Ectodermal cell (in vitro differentiated cells): ENCODE results near the gene SHISA5.
A peak's percentile ranks its signal among the peaks of the same experiment; 100 is the strongest.

Source experiments
- H3K27ac ChIP-seq: 2 replicates; pipeline ENCODE4 v1.7.0; 2013; ENCODE audit warnings: mild to moderate bottlenecking, low read depth, low read length; ENCODE audit not compliant: insufficient read depth, poor library complexity, severe bottlenecking
- H3K27me3 ChIP-seq: 2 replicates; pipeline ENCODE4 v1.7.0; 2013; ENCODE audit warnings: mild to moderate bottlenecking, low read length; ENCODE audit not compliant: insufficient read depth, control insufficient read depth, poor library complexity, severe bottlenecking
- H3K36me3 ChIP-seq: one replicate; pipeline ENCODE4 v1.7.0; 2013; ENCODE audit warnings: low read length; ENCODE audit not compliant: control insufficient read depth, insufficient read depth
- H3K4me1 ChIP-seq: one replicate; pipeline ENCODE4 v1.7.0; 2013; ENCODE audit warnings: low read length; ENCODE audit not compliant: control insufficient read depth, insufficient read depth
- H3K4me3 ChIP-seq: 2 replicates; pipeline ENCODE4 v1.7.0; 2013; ENCODE audit warnings: low read depth, low read length, control low read depth; ENCODE audit not compliant: insufficient read depth
- H3K9me3 ChIP-seq: 2 replicates; pipeline ENCODE4 v1.7.0; 2013; ENCODE audit warnings: mild to moderate bottlenecking, low read length, moderate library complexity; ENCODE audit not compliant: control insufficient read depth
- WGBS, 2 experiments: methylation state at CpG; one replicate each; pipeline ENCODE4 v1.1.7; 2013; ENCODE audit warnings: missing lambda C conversion rate in 2 of 2; 5-methylcytosine and 5-hydroxymethylcytosine counted together

The SHISA5 gene

DNA sequence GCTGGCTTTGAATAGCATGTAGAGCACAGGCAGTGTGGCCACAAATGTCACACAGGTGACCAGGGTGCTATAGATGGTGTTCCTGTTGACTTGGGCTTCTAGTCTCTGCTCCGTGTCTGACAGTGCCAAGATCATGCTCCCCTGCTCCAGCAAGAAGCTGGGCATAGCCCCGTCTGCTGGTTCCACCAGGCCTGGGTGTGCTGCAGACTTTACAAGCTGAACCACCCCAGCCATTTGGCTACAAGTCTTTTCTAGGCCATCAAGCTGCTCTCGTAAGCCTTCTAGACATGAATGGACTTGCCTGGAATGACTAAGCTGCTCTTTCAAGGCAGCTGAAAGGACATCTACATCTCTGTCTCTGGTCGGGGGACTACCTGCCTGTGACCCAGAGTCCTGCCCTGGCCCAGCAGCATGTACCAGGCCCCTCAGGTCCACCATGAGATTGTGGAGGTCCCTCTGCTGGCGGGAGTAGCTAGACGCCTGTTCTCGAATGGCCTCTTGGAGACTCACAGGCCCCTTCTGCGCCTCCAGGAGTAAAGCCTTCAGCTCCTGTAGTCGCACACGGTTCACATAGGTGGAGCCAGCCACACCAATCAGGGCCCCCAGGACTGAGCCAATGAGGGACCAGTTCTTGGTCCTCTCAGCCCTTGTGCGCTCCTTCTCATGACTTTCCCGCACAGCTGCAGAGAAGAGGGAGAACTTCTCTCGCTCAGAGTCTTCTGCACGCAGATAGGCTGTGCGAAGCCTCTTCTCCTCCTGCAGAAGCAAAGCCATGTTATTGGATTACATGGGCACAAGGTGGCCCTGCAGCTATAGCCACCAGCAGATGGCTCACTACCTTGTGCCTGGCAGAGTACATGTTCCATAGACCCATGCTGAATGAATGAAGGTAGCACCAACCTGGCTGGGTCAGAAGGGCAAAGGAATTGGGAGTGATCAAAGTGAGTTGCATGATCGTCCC, 71.3 kb downstream of the SHISA5 start:
- Histone ChIP-seq H3K4me1 (peaks cover 14% of the 10 kb centered on the region), H3K36me3 (peaks cover 23% of the 10 kb centered on the region), H3K27me3 (no peaks in the 10 kb centered on the region), H3K4me3 (no peak overlapping the region), H3K27ac (no peak overlapping the region), H3K9me3 (no peaks in the 10 kb centered on the region)
- 77 to 80% methylated on average over 16 of the region's 16 CpGs for WGBS, 2 experiments

DNA sequence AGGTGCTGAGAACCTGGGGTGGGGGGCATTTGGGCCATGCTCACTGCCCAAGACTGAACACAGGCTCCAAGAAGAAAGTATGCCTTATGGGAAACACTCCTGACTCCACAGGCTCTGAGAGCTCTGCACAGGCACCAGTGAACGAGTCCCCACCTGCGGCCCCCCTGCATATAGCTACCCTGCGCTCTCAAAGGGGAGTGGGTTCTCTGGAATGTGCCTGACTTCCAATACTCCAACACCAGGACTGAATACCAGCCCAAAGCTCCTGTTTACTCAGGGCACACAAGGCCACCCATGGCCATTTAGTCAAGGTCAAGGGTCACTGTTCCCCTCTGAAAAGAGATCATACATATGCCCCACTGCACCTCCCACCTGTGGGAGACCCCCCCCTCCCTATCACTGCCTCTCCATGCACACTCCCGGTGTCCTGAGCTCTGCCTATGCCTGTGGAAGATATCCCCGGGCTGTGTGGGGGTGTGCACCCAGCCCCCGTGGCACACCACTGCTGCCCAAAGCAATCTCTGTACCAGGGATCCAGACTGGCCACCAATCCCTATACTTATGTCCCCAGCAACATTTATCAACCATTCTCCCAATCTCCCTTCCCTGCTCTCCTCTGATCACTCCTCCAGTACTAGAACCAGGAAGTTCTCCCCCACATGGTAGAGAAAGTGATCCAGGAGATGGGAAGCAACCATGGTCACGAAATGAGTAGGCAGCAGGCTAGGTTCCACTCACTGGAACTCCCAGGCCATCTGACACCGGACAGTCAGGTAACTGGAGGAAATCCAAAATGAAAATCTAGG, 72.5 kb downstream of the SHISA5 start:
- whole genome bisulfite sequencing, 2 experiments: 93 to 94% methylated on average over 8 of the region's 8 CpGs
- H3K27ac ChIP-seq: no peak overlapping the region
- peaks cover 23% of the 10 kb centered on the region for H3K36me3 ChIP-seq
- H3K4me1 ChIP-seq: peaks cover 26% of the 10 kb centered on the region
- H3K27me3 ChIP-seq: no peaks in the 10 kb centered on the region
- no peaks in the 10 kb centered on the region for H3K9me3 ChIP-seq
- no peak overlapping the region for H3K4me3 ChIP-seq

DNA sequence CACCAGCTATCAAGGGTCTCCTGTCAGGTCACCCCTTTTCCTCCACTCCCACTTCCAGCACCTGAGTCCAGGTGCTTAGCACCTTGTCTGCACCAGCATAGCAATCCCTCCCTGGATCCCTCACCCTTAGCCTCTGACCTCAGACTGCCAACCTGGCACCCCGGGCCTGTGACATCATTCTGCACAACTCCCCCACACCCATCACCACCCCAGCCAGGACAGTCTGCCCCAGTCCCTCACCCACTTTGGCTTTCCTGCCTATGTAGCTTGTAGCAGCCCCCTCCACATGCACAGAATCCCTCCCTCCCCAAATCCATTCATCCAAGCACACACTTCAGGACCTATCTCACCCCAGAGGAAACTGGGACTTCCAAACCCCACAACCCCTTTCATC, 73.3 kb downstream of the SHISA5 start:
- Histone ChIP-seq H3K36me3 (peaks cover 23% of the 10 kb centered on the region), H3K27me3 (no peaks in the 10 kb centered on the region), H3K9me3 (no peaks in the 10 kb centered on the region), H3K4me1 (peaks cover 33% of the 10 kb centered on the region), H3K4me3 (no peak overlapping the region), H3K27ac (no peak overlapping the region)
- WGBS, 2 experiments: 89 to 95% methylated on average over 1 of the region's 1 CpG

DNA sequence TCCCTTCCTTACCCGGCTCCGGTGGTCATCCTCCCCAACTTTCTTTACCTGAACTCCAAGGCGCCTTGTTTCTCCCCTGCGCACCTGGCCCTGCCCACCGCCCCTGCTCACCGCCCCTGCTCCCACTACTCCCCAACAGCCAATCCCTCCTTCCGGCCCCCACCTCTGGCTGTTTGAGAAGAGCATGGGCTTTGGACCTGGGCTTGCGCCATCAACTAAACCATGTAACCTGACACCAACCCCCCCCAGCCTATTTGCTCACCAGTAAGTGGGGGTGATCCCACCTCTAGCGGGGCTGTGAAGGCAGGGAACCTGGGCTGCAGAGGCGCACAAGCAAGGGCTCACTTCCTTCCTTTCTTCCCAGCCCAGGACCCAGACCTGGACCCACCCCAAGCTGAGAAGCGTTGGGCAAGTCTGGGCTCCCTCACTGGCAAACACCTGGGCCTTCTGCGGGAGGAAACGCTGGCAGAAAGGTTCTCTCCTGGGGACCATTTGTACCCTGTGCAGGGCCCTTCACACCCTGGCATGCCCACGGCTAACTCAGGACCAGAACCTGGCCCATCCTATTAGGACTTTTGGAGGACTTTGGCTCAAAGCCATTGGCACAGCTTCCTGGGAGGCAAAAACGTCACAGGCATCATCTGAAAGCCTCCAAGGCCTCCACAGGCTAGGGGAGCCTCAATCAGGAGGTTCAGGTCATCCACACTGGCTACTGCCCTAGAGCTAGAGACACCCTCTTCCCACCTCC, 73.8 kb downstream of the SHISA5 start, which contains the start of gene PLXNB1:
PLXNB1 (minus strand) TSS at position 127 of the 748 bp plus-strand sequence. CDS start 5,475 bp downstream, outside the sequence.
- Histone ChIP-seq H3K9me3 (no peaks in the 10 kb centered on the region), H3K27me3 (no peaks in the 10 kb centered on the region), H3K4me1 (peaks cover 39% of the 10 kb centered on the region), H3K27ac (peak within 1 kb of the TSS; percentile 98), H3K4me3 (peak within 1 kb of the TSS; percentile 90), H3K36me3 (peaks cover 23% of the 10 kb centered on the region)
- WGBS, 2 experiments: 10 to 12% methylated on average over 15 of the region's 15 CpGs

DNA sequence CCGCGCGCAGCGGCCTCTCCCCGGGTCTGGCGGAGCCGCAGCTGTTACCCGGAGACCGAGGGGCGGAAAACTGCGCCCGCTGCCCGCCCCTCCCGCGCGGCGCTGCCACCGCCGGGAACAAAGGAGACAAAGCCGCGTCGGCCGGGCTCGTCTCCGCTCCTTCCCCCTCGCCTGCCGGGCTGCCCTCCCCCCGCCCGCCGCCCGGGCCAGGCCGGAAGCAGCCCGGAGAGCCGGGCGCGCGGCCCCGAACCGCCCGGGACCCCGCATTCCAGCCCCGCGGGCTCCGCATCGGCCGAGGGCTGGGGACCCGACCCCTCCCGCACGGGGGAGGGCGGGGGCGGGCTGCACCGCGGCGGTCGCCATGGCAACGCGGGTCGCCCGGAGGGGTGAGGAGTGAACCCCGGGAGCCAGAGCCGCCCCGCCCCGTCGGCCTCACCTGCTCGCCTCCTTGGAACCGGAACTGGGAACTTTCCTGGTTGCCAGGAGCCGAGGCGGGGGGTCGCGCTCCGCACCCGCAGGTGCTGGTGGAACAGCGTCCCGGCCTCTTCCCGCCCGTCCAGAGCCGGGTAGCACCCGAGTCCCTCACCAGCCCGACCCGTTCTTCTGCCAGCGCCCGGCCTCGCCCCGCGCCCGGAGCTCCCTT, 74.5 kb downstream of the SHISA5 start:
- H3K36me3 ChIP-seq: peaks cover 23% of the 10 kb centered on the region
- peaks cover 45% of the 10 kb centered on the region for H3K4me1 ChIP-seq
- peak overlapping the region; percentile 90 for H3K4me3 ChIP-seq
- H3K27ac ChIP-seq: peak overlapping the region; percentile 98
- no peaks in the 10 kb centered on the region for H3K27me3 ChIP-seq
- 0% methylated on average over 86 of the region's 86 CpGs for WGBS, 2 experiments
- H3K9me3 ChIP-seq: no peaks in the 10 kb centered on the region

DNA sequence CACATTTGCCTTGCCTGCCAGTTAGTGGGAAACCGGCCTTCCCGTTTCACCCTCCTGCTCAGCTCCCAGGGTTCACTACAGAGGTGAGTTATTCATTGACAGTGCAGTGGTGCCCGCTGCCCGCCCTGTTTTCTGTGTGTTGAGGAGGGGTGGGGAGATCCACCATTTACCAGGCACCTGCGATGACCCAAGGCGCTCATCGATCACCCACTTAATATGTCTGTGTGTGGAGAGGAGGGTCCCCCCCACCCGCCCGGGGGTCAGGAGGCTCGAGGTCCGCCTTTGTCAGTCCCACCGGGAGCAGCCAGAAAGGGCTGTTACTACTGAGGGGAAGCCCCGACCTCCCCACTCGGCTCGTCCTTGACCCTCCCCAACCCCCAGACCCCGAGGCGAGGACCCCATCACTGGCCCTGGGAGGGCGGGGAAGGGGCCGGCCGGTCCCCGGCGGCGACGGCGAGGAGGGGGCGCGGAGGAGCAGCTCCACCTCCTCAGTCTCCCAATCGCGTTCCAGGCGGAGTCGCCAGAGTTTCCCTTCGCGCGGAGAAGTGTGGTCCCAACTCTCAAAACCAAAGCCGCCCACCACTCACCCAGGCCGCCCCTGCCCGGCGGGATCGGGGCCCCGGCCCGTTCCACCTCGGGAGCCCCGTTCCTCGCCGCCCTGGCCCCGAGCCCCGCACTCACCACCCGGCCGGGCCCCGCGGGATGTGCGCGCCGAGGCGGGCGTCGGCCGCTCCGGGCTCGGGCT, 75.2 kb downstream of the SHISA5 start:
- Histone ChIP-seq H3K27ac (peak overlapping the region; percentile 98), H3K27me3 (no peaks in the 10 kb centered on the region), H3K36me3 (peaks cover 26% of the 10 kb centered on the region), H3K4me1 (peaks cover 45% of the 10 kb centered on the region), H3K9me3 (no peaks in the 10 kb centered on the region), H3K4me3 (peak overlapping the region; percentile 90)
- 0% methylated on average over 56 to 60 of the region's 60 CpGs for WGBS, 2 experiments

DNA sequence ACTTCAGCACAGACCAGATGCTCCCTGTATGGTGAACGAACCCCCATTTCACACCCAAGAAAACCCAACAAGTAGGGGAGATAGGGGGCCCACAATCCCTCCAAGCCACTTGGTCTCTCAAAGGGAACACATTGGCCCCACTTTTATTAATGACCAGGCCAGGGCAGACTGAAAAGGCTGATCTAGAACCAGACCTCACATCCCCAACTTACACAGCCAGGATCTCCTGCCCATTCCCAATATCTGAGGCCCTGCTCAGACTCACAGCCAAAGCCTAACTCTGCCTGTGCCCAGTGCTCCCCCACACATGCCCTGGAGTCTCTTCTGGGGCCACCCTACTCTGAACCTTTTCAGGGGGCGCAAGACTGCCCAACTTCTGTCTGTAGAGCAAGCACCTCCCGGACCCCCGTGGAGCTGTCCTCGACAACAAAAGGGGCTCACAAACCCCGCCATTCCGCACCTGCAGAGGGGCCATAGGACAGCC, 75.8 kb downstream of the SHISA5 start:
- H3K36me3 ChIP-seq: peaks cover 24% of the 10 kb centered on the region
- H3K27ac ChIP-seq: peak overlapping the region; percentile 1
- 21 to 29% methylated on average over 7 of the region's 7 CpGs for WGBS, 2 experiments

DNA sequence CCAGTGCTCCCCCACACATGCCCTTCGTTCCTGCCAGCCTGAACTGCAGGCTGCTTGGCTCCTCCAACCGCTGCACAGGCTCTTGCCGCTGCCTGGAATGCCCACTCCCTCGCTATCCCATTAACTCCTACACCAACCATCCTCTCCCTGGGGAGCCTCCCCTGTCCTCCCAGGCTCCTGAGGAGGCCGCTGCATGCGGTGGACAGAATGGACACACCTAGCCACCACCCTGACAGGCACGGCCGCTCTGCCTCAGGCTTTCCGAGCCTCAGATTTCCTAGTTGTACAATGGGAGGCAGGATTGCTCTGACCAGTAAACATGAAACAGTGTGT, 76.4 kb downstream of the SHISA5 start:
- Histone ChIP-seq H3K36me3 (peaks cover 26% of the 10 kb centered on the region), H3K4me3 (peak overlapping the region; percentile 90), H3K9me3 (no peaks in the 10 kb centered on the region), H3K27ac (no peak overlapping the region), H3K4me1 (peaks cover 45% of the 10 kb centered on the region), H3K27me3 (no peaks in the 10 kb centered on the region)
- 78 to 84% methylated on average over 9 of the region's 9 CpGs for WGBS, 2 experiments

More for the DNA sequence above, 75.8 kb downstream of the SHISA5 start:
- Histone ChIP-seq H3K9me3 (no peaks in the 10 kb centered on the region), H3K4me3 (peak overlapping the region; percentile 90), H3K27me3 (no peaks in the 10 kb centered on the region), H3K4me1 (peaks cover 45% of the 10 kb centered on the region)
